ENCODE data around the gene SH3GL2. TPM values are rescaled to one million over a fixed set of nuclear protein-coding genes. Genes with fewer than 3 reads are reported as not detected.

SH3GL2 gene
- total RNA-seq, 4 donors from 2014 or later = 0.67 TPM; not detected in 3

- Histone ChIP-seq H3K27ac (no peak overlapping the region), H3K36me3 (no peaks in the 10 kb centered on the region), H3K4me3 (no peak overlapping the region), H3K9me3 (no peaks in the 10 kb centered on the region), H3K4me1 (no peaks in the 10 kb centered on the region), H3K27me3 (no peaks in the 10 kb centered on the region)
- no peak for DNase-seq
- no peak for TF ChIP-seq CTCF (IDR thresholded peaks at IDR 0.05)
- TF ChIP-seq POLR2A (IDR thresholded peaks at IDR 0.05) = no peak
Observed at GRCh38 chr9:17772223-17772622, 193.4 kb downstream of the SH3GL2 start.

DNA sequence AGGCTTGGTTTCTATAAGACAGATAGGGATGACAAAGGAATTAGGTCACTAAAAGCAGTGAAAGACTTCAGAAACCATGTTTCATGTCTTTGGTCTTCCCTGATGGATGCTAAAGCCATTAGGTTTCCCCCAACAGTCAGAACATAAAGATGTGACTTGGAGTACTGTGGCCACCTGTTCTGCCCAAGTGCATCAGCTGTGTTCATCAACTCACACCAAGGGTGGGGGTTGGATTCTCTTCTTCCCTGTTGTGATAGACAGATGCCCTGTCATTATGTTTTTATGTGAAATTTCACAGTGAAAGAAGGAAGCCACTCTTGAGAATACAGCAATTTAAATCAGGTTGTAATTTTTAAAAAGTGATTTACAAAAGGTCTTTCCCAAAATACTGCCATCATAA, 196.8 kb downstream of the SH3GL2 start:
- no peaks in the 10 kb centered on the region for H3K9me3 ChIP-seq

GRCh38 chr9:17776735-17777134, 197.9 kb downstream of the SH3GL2 start:
- Histone ChIP-seq H3K4me1 (no peaks in the 10 kb centered on the region), H3K27ac (no peak overlapping the region), H3K9me3 (no peaks in the 10 kb centered on the region), H3K36me3 (no peaks in the 10 kb centered on the region), H3K27me3 (no peaks in the 10 kb centered on the region), H3K4me3 (no peak overlapping the region)
- TF ChIP-seq POLR2A (IDR thresholded peaks at IDR 0.05) (no peak), CTCF (IDR thresholded peaks at IDR 0.05) (no peak)
- DNase-seq = no peak

More for the DNA sequence above, 196.8 kb downstream of the SH3GL2 start:
- no peak overlapping the region for H3K4me3 ChIP-seq
- TF ChIP-seq POLR2A (IDR thresholded peaks at IDR 0.05) = no peak
- no peak for TF ChIP-seq CTCF (IDR thresholded peaks at IDR 0.05)
- H3K4me1 ChIP-seq = no peaks in the 10 kb centered on the region
- no peak overlapping the region for H3K27ac ChIP-seq
- no peak for DNase-seq
- H3K27me3 ChIP-seq = no peaks in the 10 kb centered on the region
- H3K36me3 ChIP-seq = no peaks in the 10 kb centered on the region

DNA sequence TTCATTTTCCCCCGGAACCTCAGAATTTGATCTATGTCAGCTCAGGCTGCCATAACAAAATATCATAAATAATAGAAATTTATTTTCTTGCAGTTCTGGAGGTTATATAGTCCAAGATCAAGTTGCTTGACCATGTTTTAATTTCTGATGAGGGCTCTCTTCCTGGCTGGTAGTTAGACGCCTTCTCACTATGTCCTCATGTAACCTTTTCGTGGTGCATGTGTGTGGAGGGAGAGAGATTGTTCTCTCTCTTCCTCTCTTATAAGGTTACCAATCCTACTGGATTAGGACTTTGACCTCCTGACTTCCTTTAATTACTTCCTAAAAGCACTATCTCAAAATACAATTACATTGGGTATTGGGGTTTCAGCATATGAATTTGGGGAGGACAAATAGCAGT, 198.6 kb downstream of the SH3GL2 start:
- Histone ChIP-seq H3K27me3 (no peaks in the 10 kb centered on the region), H3K4me3 (no peak overlapping the region), H3K4me1 (no peaks in the 10 kb centered on the region), H3K36me3 (no peaks in the 10 kb centered on the region), H3K27ac (no peak overlapping the region), H3K9me3 (no peaks in the 10 kb centered on the region)
- TF ChIP-seq CTCF (IDR thresholded peaks at IDR 0.05) (no peak), POLR2A (IDR thresholded peaks at IDR 0.05) (no peak)
- DNase-seq = no peak

GRCh38 chr9:17782430-17783149, 203.7 kb downstream of the SH3GL2 start:
- no peaks in the 10 kb centered on the region for H3K9me3 ChIP-seq
- no peak for DNase-seq
- no peak for TF ChIP-seq CTCF (IDR thresholded peaks at IDR 0.05)
- no peak for TF ChIP-seq POLR2A (IDR thresholded peaks at IDR 0.05)
- no peaks in the 10 kb centered on the region for H3K27me3 ChIP-seq
- H3K27ac ChIP-seq = no peak overlapping the region
- no peaks in the 10 kb centered on the region for H3K4me1 ChIP-seq
- H3K4me3 ChIP-seq = no peak overlapping the region
- no peaks in the 10 kb centered on the region for H3K36me3 ChIP-seq

Data from Peyer's patch (tissue), 4 donors.